ENCODE measurements around the gene DISC1.

DNA sequence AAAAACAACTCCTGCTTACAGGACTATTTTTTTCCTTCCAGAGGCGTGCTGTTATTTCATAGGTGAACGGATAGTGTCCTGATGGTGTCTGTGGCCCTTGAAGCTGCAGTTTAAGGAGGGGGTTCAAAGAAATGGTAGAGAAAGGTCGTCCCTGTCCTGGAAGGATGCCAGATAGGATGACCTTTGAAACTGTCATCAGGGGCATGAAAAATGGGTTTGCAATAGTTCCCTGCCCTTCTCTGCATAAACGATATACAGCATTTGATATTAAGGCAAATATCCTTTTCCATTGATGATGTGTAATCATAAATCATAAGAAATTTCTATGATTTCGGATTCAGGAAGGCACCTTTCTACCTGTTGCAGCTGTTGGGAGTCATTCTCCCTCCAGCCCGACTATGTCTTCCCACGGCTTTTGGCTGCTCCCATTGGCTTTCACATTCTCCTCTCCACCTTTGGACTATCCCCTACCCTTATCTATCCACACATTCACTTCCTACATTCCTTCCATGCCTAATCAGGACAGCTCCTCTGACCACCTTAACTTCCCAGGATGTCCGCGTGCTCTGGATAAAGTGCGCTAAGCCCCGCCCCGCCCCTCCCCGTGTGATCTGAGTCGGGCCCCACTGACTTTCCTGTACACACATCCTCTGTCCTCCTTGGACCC lies 209.8 kb downstream of the DISC1 start:
- TF ChIP-seq CTCF (IDR thresholded peaks at IDR 0.05; ENCODE audit: extremely low read depth in 1 of 2, insufficient read depth in 1 of 2, low read depth in 1 of 2, low read length in 2 of 2) (no peak), EZH2 (IDR thresholded peaks at IDR 0.05; ENCODE audit: borderline replicate concordance, low read depth, low read length, severe bottlenecking) (no peak), MAX (IDR thresholded peaks at IDR 0.05; ENCODE audit: insufficient read depth, insufficient read length) (no peak), POLR2A (IDR thresholded peaks at IDR 0.05; ENCODE audit: low read depth, low read length) (no peak), MYC (IDR thresholded peaks at IDR 0.05; ENCODE audit: low read depth, low read length) (no peak)
